ENCODE results near the gene FABP6.

DNA sequence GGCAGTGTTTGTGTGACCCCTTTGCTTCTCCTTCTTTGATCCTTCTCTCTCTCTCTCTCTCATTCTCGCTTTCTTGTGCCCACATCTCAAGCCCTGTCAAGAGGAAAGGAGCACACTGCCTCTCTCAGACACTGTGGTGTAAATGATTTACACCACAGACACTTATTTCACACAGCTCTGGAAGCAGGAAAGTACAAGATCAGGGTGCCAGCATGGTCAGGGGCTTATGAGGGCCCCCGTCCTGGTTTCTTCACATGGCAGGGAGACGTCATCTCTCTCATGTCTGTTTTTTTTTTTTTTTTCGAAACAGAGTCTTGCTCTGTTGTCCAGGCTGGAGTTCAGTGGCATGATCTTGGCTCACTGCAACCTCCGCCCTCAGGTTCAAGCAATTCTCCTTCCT is 6.4 kb downstream of the FABP6 start:
- TF ChIP-seq, protein P1, sequence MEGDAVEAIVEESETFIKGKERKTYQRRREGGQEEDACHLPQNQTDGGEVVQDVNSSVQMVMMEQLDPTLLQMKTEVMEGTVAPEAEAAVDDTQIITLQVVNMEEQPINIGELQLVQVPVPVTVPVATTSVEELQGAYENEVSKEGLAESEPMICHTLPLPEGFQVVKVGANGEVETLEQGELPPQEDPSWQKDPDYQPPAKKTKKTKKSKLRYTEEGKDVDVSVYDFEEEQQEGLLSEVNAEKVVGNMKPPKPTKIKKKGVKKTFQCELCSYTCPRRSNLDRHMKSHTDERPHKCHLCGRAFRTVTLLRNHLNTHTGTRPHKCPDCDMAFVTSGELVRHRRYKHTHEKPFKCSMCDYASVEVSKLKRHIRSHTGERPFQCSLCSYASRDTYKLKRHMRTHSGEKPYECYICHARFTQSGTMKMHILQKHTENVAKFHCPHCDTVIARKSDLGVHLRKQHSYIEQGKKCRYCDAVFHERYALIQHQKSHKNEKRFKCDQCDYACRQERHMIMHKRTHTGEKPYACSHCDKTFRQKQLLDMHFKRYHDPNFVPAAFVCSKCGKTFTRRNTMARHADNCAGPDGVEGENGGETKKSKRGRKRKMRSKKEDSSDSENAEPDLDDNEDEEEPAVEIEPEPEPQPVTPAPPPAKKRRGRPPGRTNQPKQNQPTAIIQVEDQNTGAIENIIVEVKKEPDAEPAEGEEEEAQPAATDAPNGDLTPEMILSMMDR (IDR thresholded peaks at IDR 0.05) = no peak
- TF ChIP-seq POLR2A (IDR thresholded peaks at IDR 0.05) = no peak
- TF ChIP-seq POLR2AphosphoS5 (IDR thresholded peaks at IDR 0.05) = no peak
